ENCODE data around the gene TAOK2. TPM values are rescaled to one million over a fixed set of nuclear protein-coding genes. Genes with fewer than 3 reads are reported as not detected.

The TAOK2 gene
- total and polyA plus RNA-seq, 2 of the 13 experiments (the other 11 are each of a cell fraction or from before 2014, with no cell fraction given) = 17.4 to 43.2 TPM

DNA sequence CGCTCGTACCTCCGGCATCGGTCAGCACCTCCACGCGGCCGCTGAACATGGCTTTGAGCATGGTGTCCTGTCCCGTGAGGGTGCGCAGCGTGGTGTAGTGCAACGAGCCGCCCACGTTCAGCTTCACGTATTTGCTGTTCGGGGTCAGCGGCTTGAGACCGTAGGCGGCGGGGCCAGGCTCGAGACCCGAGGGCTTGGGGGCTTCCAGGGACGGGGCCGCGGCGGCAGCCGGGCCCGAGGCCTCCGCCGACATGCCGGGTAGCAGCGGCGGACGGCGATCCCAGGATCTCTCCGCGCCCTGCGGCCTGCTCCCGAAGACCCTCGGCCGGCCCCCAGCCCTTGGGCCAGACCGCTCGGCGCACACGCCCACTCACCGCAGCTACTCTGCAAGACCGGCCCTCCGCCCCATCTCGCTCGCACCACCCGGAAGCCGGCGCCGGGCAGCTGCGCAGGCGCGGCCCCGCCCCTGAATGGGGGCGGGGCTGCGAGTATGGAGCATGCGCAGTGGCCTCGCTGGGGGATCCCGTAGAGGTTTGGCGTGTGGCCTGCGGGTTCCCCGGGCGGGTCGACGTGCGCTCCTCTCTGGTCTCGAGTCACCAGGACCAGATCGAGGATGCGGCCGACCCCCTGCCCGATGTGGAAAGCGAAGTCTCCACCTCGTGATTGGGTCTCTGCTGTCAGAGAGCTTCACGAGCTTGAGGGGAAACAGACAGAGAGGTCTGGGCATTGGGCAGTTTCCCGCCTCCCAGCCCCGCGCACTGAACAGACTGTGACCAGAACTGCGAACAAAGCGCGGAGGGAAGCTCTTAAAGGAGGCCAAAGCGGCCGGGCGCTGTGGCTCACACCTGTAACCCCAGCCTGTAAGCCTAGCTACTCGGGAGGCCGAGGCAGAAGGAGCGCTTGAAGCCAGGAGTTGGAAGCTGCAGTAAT is 47.6 kb upstream of the TAOK2 start, which contains the start of gene KCTD13 (continued):
- TF ChIP-seq ZNF619 (CRISPR knock-in tag; IDR thresholded peaks at IDR 0.05) = peak; percentile 90
- no peak for TF ChIP-seq NFRKB (IDR thresholded peaks at IDR 0.05)
- TF ChIP-seq GTF2F1 (IDR thresholded peaks at IDR 0.05; ENCODE audit: low read length) = no peak
- peak; percentile 98 for TF ChIP-seq ERF (CRISPR knock-in tag; IDR thresholded peaks at IDR 0.05)
- TF ChIP-seq ATF7-NPFF (CRISPR knock-in tag; IDR thresholded peaks at IDR 0.05; ENCODE audit: low read depth) = peak; percentile 92
- TF ChIP-seq CCDC6 (CRISPR knock-in tag; IDR thresholded peaks at IDR 0.05) = peak; percentile 48; the same call in 1 of the 2 replicates
- TF ChIP-seq, protein P1, sequence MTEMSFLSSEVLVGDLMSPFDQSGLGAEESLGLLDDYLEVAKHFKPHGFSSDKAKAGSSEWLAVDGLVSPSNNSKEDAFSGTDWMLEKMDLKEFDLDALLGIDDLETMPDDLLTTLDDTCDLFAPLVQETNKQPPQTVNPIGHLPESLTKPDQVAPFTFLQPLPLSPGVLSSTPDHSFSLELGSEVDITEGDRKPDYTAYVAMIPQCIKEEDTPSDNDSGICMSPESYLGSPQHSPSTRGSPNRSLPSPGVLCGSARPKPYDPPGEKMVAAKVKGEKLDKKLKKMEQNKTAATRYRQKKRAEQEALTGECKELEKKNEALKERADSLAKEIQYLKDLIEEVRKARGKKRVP (CRISPR knock-in tag; IDR thresholded peaks at IDR 0.05) = peak in 1 of 2 experiments; percentile 48; a peak in 1 of 4 replicates
- TF ChIP-seq, protein P2, sequence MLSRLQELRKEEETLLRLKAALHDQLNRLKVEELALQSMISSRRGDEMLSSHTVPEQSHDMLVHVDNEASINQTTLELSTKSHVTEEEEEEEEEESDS (CRISPR knock-in tag; IDR thresholded peaks at IDR 0.05; ENCODE audit: borderline replicate concordance) = no peak
- no peak for TF ChIP-seq ZNF646 (CRISPR knock-in tag; IDR thresholded peaks at IDR 0.05)
- peak; percentile 94; the same call in 1 of the 2 replicates for TF ChIP-seq KDM4B (CRISPR knock-in tag; IDR thresholded peaks at IDR 0.05)
- no peak; the same call in none of the 2 replicates for TF ChIP-seq ZNF780A (CRISPR knock-in tag; IDR thresholded peaks at IDR 0.05)
- no peak for TF ChIP-seq FOSL1 (CRISPR knock-in tag; IDR thresholded peaks at IDR 0.05; ENCODE audit: borderline replicate concordance)
- TF ChIP-seq SKIL (CRISPR knock-in tag; IDR thresholded peaks at IDR 0.05; ENCODE audit: borderline replicate concordance) = peak; percentile 57; the same call in 1 of the 2 replicates
- no peak for TF ChIP-seq MBD4 (IDR thresholded peaks at IDR 0.05; ENCODE audit: borderline replicate concordance, low read length)
- peak; percentile 93 for TF ChIP-seq TAF1 (CRISPR knock-in tag; IDR thresholded peaks at IDR 0.05)
- 0 out of 2 replicates have a peak, but pooled peaks have one; percentile 34 for TF ChIP-seq ZNF20 (CRISPR knock-in tag; IDR thresholded peaks at IDR 0.05)
- peak; percentile 88 for TF ChIP-seq HOXD1 (CRISPR knock-in tag; IDR thresholded peaks at IDR 0.05)
- TF ChIP-seq ZNF564 (CRISPR knock-in tag; IDR thresholded peaks at IDR 0.05) = peak; percentile 62; the same call in 1 of the 2 replicates
- TF ChIP-seq NR1H2 (CRISPR knock-in tag; IDR thresholded peaks at IDR 0.05; ENCODE audit: borderline replicate concordance, low read depth) = peak; percentile 38; the same call in 1 of the 2 replicates
- TF ChIP-seq ZNF510 (CRISPR knock-in tag; IDR thresholded peaks at IDR 0.05; ENCODE audit: low read depth) = no peak; the same call in 1 of the 2 replicates

Data from HepG2 (cell line).